Skeletal muscle cell (primary cell): ENCODE data around the gene ZBED2.
"Not testable (repeated sequence)": the region's sequence is repeated elsewhere in the genome, so short reads cannot be mapped to it uniquely, and the experiment has no call there.

Experiments used
- DNase-seq: peaks from one replicate; pipeline ENCODE4 v3.0.0-alpha.2; 2010; ENCODE audit warnings: low read depth
- H3K4me3 ChIP-seq: 2 replicates; pipeline ENCODE4 v1.5.1; 2011; ENCODE audit warnings: low read depth, mild to moderate bottlenecking, control low read depth, low read length, moderate library complexity

The ZBED2 gene, protein sequence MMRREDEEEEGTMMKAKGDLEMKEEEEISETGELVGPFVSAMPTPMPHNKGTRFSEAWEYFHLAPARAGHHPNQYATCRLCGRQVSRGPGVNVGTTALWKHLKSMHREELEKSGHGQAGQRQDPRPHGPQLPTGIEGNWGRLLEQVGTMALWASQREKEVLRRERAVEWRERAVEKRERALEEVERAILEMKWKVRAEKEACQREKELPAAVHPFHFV

GRCh38 chr3:111595232-111595631, at the start of gene ZBED2:
Gene ZBED2 (minus strand): TSS chr3:111595346. CDS start chr3:111594201, 1,145 bp downstream.
- DNase-seq = no peak

DNA sequence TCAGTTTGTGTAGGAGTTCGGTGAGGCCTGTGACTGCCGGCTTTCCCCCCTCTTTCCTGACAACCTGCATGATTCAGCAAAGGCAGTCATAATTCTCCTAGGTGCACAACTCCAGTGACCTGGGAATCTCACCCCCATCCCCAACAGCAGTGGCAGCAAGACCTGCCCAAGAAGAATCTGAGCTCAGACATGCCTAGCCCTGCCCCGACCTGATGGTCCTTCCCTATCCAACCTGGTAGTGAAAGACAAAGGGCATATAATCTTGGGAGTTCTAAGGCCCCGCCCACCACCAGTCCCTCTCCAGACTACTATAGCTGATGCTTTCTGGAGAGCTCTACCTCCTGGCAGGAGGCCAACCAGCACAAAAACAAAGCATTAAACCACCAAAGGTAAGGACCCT, 44.2 kb upstream of the ZBED2 start:
- no peak for DNase-seq
- H3K4me3 ChIP-seq = no peak overlapping the region

More at GRCh38 chr3:111595232-111595631, at the start of gene ZBED2:
- H3K4me3 ChIP-seq = no peak within 1 kb of the TSS

DNA sequence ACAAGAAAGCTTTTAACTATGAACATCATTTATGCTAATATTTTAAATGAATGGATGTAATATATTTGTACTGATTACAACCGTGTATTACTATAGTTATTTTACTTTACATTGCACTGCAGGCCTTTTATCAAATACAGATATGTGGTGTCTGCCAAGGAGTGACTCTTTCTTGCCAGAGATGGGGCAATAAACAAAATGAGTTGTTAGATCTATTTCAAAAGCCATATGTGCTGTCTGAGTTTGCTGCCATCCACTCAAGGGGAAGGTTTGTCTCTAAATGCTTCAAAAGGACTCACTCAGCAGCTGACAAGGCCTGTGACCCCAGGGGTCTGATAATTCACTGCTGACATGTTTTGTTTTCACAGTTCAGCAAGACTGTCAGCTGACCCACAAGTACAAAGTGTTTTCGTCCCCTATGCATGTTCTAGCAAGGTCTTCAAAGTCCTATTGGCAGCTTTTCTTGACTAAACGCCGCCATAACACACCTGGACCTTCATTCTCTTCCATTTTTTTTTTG, 41.3 kb upstream of the ZBED2 start:
- H3K4me3 ChIP-seq = no peak overlapping the region
- DNase-seq = no peak

DNA sequence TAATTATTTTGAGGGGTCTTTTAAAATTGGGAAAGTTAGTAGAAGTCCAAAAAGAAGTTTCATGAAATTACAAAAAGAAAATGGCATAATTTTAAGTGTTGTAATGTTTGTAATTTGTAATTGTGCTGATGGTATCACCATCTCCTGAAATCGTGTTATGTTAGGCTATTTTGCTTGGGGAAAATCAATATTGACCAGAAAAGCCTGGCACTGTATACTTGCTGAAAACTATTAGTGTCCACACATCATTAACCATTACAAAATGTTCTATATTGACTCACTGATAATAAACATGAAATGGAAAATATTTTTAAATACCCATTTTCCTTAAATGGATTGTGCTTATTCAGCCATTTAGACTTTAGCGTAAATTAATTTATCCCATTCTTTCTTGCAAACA, 40.3 kb upstream of the ZBED2 start:
- DNase-seq = no peak
- H3K4me3 ChIP-seq = no peak overlapping the region

GRCh38 chr3:111630638-111631037, 35.5 kb upstream of the ZBED2 start:
- not testable (repeated sequence) for DNase-seq, H3K4me3 ChIP-seq

DNA sequence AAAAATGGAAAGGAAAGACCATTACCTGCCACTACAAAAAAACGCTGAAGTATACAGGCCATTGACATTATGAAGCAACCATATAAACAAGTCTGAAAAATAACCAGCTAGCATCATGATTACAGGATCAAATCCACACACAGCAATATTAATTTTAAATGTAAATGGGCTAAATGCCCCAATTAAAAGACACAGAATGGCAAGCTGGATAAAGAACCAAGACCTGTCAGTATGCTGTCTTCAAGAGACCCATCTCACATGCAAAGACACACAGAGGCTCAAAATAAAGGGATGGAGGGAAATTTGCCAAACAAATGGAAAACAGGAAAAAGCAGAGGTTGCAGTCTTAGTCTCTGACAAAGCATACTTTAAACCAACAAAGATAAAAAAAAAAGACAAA, 33.9 kb upstream of the ZBED2 start:
- DNase-seq, H3K4me3 ChIP-seq: not testable (repeated sequence)

- no peak for DNase-seq
- no peak overlapping the region for H3K4me3 ChIP-seq
Measured at GRCh38 chr3:111627092-111627491, 31.9 kb upstream of the ZBED2 start.

DNA sequence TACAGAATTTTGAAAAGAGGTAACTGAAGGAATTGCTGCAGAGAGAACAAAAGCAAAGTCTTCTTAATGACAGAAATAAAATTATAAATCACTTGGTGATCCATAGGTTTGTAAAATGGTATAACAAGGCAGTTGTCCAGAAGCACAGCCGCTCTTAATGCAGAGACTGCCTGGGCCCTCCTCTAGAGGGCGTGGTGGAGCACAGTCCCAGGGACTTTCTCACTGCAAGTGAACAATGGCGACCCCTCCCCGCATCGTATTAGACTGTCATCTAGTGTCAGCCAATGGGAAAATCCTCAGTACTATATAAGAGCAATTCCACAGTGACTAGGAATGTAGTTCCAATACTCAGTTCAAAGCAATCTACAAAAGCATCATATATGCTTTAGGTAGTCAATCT, 26.4 kb upstream of the ZBED2 start:
- no peak for DNase-seq
- no peak overlapping the region for H3K4me3 ChIP-seq

DNA sequence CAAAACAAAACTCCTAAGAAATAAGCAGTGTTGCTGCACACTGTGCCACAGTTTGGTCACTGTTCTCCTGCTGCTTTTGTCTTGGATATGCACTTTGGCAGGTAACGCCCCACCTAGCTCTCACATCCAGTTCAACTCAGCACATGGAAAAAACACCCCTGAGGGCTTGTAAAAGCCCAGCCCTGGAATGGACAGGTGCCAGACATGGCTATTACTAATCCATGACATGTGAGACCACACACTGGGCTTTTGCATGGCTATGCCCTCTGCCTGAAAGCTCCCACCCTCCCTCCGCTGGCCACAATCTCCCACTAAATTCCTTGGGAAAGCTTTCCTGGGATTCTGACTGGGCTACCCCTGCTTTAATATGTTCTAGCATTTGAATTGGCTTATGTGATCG, 24.7 kb upstream of the ZBED2 start:
- no peak overlapping the region for H3K4me3 ChIP-seq
- DNase-seq = no peak

DNA sequence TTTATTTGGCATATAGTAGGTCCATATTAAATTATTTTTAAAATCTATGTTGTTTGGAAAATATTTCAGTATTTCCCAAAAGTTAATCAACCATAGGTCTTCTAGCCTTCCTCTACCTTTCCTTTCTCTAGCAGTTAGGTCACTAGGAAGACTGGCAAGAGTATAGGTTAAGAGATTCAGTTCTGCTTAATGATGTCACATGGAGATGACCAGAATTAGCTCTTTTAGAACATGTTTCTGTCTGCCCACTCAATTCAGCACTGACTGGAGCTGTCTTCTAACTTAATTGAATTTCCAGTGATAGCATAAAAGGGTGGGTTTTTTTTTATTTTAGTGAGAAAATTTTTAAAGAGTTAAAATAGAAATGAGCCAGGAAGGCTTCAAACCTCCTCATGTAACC, 23.8 kb upstream of the ZBED2 start:
- H3K4me3 ChIP-seq = no peak overlapping the region
- no peak for DNase-seq

GRCh38 chr3:111617912-111618601, 22.9 kb upstream of the ZBED2 start:
- DNase-seq = no peak
- no peak overlapping the region for H3K4me3 ChIP-seq

DNA sequence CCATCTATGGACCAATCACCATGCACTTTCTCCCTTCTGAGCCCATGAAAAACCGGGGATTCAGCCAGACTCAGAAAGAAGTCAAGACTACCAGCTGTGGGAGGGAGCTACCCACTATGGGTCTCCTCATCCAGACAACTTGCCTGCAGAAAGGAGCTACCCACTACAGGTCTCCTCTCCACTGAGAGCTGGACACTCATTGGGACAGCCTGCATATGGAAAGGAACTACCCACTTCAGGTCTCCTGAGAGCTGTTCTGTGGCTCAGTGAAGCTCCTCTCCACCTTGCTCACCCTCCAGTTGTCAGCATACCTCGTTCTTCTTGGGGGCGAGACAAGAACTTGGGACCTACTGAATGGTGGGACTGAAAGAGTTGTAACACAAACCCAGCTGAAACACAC, 22.3 kb upstream of the ZBED2 start:
- no peak for DNase-seq
- no peak overlapping the region for H3K4me3 ChIP-seq

DNA sequence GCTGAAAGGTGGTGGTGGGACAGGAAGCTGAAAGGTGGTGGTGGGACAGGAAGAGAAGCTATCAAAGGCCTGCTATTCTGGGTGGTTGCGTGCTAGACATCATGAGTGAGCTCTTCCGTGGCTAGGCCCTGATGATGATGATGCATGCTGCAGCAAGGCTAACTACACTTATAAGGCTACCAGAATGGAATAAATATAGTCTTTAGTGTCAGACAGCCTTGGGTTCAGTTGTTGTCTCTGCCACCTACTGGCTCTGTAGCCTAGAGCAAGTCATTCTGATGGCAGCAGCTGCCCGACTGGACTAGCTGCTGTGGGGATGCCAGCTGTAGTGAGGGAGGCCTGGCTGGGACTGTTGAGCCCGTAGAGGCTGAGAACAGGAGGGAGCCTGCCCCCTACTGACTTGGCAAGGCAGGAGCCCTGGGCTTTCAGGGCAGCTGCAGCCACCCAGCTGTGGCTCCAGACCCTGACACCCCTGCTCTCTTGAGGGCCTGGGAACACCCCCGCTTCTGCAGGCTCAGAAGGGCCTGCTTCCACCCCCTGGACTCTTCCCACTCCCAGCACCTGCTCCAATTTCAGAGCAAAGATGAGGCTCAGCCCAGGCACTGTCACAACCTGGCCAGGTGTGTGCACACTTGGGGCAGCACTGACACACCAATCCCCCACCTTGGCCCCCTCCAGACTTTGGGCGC, 21.4 kb upstream of the ZBED2 start:
- no peak overlapping the region for H3K4me3 ChIP-seq
- DNase-seq = no peak

DNA sequence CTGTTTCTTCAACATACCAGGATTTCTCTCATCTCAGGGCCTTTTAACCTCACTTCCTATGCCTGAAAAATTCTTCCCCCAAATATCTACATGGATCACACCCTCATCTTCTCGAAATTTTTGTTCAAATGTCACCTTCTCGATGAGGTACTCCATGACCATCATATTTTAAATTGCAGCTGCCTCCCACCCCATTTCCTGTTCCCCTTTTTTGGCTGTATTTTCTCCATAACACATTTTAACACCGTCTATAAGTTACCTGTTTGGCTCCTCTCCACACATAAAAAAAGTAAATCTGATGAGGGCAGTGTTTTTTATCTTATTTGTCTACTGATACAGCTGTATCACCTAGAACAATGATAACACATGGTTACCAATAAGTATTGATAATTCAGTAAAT, 20.7 kb upstream of the ZBED2 start:
- no peak for DNase-seq
- H3K4me3 ChIP-seq = no peak overlapping the region

GRCh38 chr3:111613294-111613693, 18.1 kb upstream of the ZBED2 start:
- no peak for DNase-seq
- no peak overlapping the region for H3K4me3 ChIP-seq

DNA sequence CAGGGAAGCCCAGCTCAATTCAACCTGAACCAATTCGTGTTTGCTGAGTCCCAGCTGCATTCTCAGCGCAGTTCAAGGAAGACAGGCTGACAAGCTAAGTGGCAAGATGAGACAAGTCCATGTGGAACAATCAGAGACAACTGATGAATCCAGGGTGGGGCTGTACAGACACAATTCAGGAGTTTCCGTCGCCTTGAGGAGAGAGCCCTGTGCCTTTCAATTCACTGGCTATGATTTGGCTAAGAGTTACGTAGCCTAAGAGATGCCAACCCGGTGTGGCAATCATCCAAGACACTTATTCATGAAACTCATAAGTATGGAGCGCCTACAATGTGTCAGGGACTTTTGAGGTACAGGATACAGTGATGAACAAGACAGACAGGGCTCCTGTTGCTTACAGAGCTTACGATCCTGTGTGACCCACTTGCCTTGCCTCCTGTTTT, 15.5 kb upstream of the ZBED2 start:
- H3K4me3 ChIP-seq = no peak overlapping the region
- DNase-seq = no peak

DNA sequence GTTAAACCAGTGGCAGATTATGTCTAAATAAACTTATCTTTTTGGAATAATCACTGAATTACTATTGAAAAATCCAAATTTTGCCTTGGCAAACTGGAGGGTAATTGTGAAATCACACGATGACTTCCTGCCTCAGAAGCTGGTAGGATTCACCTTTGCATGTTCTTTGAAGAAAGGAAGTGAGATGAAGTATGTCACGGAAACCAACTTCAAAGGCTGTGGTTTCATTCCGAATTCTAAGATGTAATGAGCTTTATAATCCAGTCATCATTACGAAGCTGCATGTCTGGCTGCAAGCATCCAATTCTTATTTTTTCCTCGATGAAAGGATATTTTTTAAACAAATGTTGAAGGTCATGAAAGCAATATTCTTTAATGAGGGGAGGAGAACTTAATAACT, 15.0 kb upstream of the ZBED2 start:
- no peak overlapping the region for H3K4me3 ChIP-seq
- DNase-seq = no peak

DNA sequence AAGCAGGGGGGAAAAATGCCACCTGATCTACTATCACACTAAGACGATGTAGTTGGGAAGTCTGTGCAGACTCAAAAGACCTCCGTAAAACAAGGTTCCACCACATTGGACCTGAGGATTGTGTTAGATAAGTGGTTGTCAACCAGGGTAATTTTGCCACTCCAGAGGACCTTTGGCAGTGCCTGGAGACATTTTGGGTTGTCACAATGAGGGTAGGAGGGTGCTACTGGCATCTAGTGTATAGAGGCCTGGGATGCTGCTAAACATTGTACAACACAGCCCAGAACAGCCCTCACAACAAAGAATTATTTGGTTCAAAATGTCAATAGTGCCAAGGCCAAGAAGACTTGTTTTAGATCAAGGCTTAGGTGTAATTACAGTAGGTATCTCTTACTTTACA, 14.6 kb upstream of the ZBED2 start:
- no peak for DNase-seq
- H3K4me3 ChIP-seq = no peak overlapping the region

DNA sequence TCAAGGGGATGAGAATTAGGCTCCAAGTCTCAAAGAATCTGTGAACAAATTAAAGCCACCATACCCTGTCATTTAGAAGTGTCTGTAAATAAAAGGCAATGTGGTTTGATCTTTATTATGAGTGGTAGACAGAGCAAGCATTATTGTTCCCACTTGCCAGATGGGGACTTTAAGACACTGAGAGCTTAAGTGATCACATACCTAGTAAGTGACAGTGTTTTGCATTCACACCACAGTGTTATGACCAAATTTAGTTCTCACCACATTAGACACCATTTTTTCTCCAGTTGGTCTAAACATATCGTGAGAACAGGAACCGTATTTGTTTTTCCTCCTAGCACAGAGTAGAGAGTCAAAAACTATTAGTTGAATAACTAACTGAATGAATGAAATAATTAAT, 13.2 kb upstream of the ZBED2 start:
- H3K4me3 ChIP-seq = no peak overlapping the region
- DNase-seq = no peak

- DNase-seq = no peak
- H3K4me3 ChIP-seq = no peak overlapping the region
Measured at GRCh38 chr3:111607240-111607920, 12.2 kb upstream of the ZBED2 start.
